HEK293 (cell line): ENCODE results near the gene GRID2.

Experiments
- CTCF ChIA-PET: fragments of 350-600 bp; formaldehyde crosslinking; extraction: SDS; loops from one replicate; lab custom pipeline; 2021; ENCODE audit warnings: antibody characterized with exemption; lab: Yijun Ruan, JAX
- POLR2A ChIA-PET: fragments of 300-600 bp; formaldehyde crosslinking; extraction: SDS; loops from one replicate; lab custom pipeline; 2020; ENCODE audit warnings: antibody characterized with exemption, inconsistent platforms; lab: Yijun Ruan, JAX
- H3K27ac ChIP-seq: fragments of 200-500 bp; sonication (Bioruptor generic); 2 replicates; pipeline ENCODE4 v1.5.1; 2014; ENCODE audit warnings: low read depth, low read length, control low read depth, inconsistent platforms; ENCODE audit errors: extremely low read depth
- H3K36me3 ChIP-seq, 2 experiments: fragments of 200-500 bp in 1 of 2; sonication (Bioruptor generic) in 1 of 2; 1 replicate in 1 of 2; 2 replicates in 1 of 2; pipeline ENCODE4 v1.5.1; 2014 to 2017; ENCODE audit warnings: inconsistent platforms in 2 of 2, low read length in 2 of 2; ENCODE audit not compliant: control insufficient read depth in 2 of 2, insufficient read depth in 1 of 2
- H3K4me1 ChIP-seq: fragments of 200-500 bp; sonication (Bioruptor generic); 2 replicates; pipeline ENCODE4 v1.5.1; 2014; ENCODE audit warnings: mild to moderate bottlenecking, low read length, inconsistent platforms; ENCODE audit not compliant: control insufficient read depth, insufficient read depth
- H3K4me3 ChIP-seq: 2 replicates; pipeline ENCODE4 v1.5.1; 2011; ENCODE audit warnings: low read depth, mild to moderate bottlenecking, control low read depth, low read length, moderate library complexity
- H3K9me3 ChIP-seq: fragments of 200-500 bp; sonication (Bioruptor generic); 2 replicates; pipeline ENCODE4 v1.5.1; 2014; ENCODE audit warnings: low read depth, low read length, inconsistent platforms; ENCODE audit not compliant: control insufficient read depth, insufficient read depth
- ELK4 ChIP-seq: IDR thresholded peaks from 2 replicates; pipeline ENCODE4 v1.6.1; 2011; ENCODE audit warnings: mild to moderate bottlenecking, low read depth, low read length, borderline replicate concordance
- KLF10 ChIP-seq: fragments of 450-650 bp; IDR thresholded peaks from 2 replicates; pipeline ENCODE4 v1.5.1; 2018; ENCODE audit warnings: missing biosample characterization, mild to moderate bottlenecking, missing genetic modification characterization
- KLF8 ChIP-seq: fragments of 450-650 bp; formaldehyde crosslinking; IDR thresholded peaks from 2 replicates; pipeline ENCODE4 v1.5.1; 2016; ENCODE audit warnings: missing biosample characterization, missing genetic modification characterization
- KLF9 ChIP-seq: fragments of 450-650 bp; formaldehyde crosslinking; IDR thresholded peaks from 2 replicates; pipeline ENCODE4 v1.5.1; 2016; ENCODE audit warnings: missing biosample characterization, missing genetic modification characterization, low read depth
- MZF1 ChIP-seq: fragments of 450-650 bp; formaldehyde crosslinking; IDR thresholded peaks from 2 replicates; pipeline ENCODE4 v1.5.1; 2017; ENCODE audit warnings: missing biosample characterization, missing genetic modification characterization, borderline replicate concordance
- SALL2 ChIP-seq: fragments of 450-650 bp; formaldehyde crosslinking; IDR thresholded peaks from 2 replicates; pipeline ENCODE4 v1.5.0; 2017; ENCODE audit warnings: missing biosample characterization, mild to moderate bottlenecking, missing genetic modification characterization, borderline replicate concordance
- SCRT2 ChIP-seq: fragments of 450-650 bp; formaldehyde crosslinking; IDR thresholded peaks from 2 replicates; pipeline ENCODE4 v1.5.1; 2016; ENCODE audit warnings: missing biosample characterization, missing genetic modification characterization
- YY2 ChIP-seq: fragments of 450-650 bp; formaldehyde crosslinking; IDR thresholded peaks from 2 replicates; pipeline ENCODE4 v1.5.1; 2016; ENCODE audit warnings: missing biosample characterization, missing genetic modification characterization
- ZBTB48 ChIP-seq: fragments of 450-650 bp; formaldehyde crosslinking; IDR thresholded peaks from 2 replicates; pipeline ENCODE4 v1.5.1; 2016; ENCODE audit warnings: missing biosample characterization, missing genetic modification characterization
- ZFP69B ChIP-seq: fragments of 450-650 bp; formaldehyde crosslinking; IDR thresholded peaks from 2 replicates; pipeline ENCODE4 v1.5.1; 2016; ENCODE audit warnings: missing biosample characterization, missing genetic modification characterization
- ZNF324 ChIP-seq: fragments of 450-650 bp; formaldehyde crosslinking; IDR thresholded peaks from 2 replicates; pipeline ENCODE4 v1.5.1; 2016; ENCODE audit warnings: missing biosample characterization, missing genetic modification characterization
- ZNF580 ChIP-seq: fragments of 450-650 bp; formaldehyde crosslinking; IDR thresholded peaks from 2 replicates; pipeline ENCODE4 v1.5.1; 2016; ENCODE audit warnings: missing biosample characterization, missing genetic modification characterization
- ZNF664 ChIP-seq: fragments of 450-650 bp; formaldehyde crosslinking; IDR thresholded peaks from 2 replicates; pipeline ENCODE4 v1.5.1; 2016; ENCODE audit warnings: missing biosample characterization, missing genetic modification characterization
- ZNF677 ChIP-seq: fragments of 450-650 bp; IDR thresholded peaks from 2 replicates; pipeline ENCODE4 v1.5.0; 2018; ENCODE audit warnings: missing biosample characterization, mild to moderate bottlenecking, missing genetic modification characterization, moderate library complexity
- ZNF701 ChIP-seq: fragments of 450-650 bp; formaldehyde crosslinking; IDR thresholded peaks from 2 replicates; pipeline ENCODE4 v1.5.1; 2016; ENCODE audit warnings: missing biosample characterization, missing genetic modification characterization
- ZNF791 ChIP-seq: fragments of 450-650 bp; formaldehyde crosslinking; IDR thresholded peaks from 2 replicates; pipeline ENCODE4 v1.5.1; 2016; ENCODE audit warnings: missing biosample characterization, missing genetic modification characterization
- ZSCAN16 ChIP-seq: fragments of 450-650 bp; formaldehyde crosslinking; IDR thresholded peaks from 2 replicates; pipeline ENCODE4 v1.5.1; 2016; ENCODE audit warnings: missing biosample characterization, missing genetic modification characterization
- ZSCAN18 ChIP-seq: fragments of 450-650 bp; formaldehyde crosslinking; IDR thresholded peaks from 2 replicates; pipeline ENCODE4 v1.5.1; 2016; ENCODE audit warnings: missing biosample characterization, missing genetic modification characterization
- TF ChIP-seq, protein P1 (sequence below): fragments of 450-650 bp; formaldehyde crosslinking; IDR thresholded peaks from 2 replicates; pipeline ENCODE4 v1.5.1; 2016; ENCODE audit warnings: missing biosample characterization, missing genetic modification characterization
- TF ChIP-seq, protein P2 (sequence below): sonication (generic); formaldehyde crosslinking; IDR thresholded peaks from 2 replicates; pipeline ENCODE4 v1.8.1; 2022; ENCODE audit warnings: mild to moderate bottlenecking, moderate library complexity, missing genetic modification reagents

Gene GRID2

GRCh38 chr4:92658318-92658717 lies 354.6 kb downstream of the GRID2 start:
- TF ChIP-seq YY2 (tag by site-specific recombination) = no peak
- TF ChIP-seq, protein P1, sequence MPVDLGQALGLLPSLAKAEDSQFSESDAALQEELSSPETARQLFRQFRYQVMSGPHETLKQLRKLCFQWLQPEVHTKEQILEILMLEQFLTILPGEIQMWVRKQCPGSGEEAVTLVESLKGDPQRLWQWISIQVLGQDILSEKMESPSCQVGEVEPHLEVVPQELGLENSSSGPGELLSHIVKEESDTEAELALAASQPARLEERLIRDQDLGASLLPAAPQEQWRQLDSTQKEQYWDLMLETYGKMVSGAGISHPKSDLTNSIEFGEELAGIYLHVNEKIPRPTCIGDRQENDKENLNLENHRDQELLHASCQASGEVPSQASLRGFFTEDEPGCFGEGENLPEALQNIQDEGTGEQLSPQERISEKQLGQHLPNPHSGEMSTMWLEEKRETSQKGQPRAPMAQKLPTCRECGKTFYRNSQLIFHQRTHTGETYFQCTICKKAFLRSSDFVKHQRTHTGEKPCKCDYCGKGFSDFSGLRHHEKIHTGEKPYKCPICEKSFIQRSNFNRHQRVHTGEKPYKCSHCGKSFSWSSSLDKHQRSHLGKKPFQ = no peak
- no peak for TF ChIP-seq ZNF324
- TF ChIP-seq, protein P2, sequence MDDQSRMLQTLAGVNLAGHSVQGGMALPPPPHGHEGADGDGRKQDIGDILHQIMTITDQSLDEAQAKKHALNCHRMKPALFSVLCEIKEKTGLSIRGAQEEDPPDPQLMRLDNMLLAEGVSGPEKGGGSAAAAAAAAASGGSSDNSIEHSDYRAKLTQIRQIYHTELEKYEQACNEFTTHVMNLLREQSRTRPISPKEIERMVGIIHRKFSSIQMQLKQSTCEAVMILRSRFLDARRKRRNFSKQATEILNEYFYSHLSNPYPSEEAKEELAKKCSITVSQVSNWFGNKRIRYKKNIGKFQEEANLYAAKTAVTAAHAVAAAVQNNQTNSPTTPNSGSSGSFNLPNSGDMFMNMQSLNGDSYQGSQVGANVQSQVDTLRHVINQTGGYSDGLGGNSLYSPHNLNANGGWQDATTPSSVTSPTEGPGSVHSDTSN = no peak
- no peak for TF ChIP-seq KLF8 (tag by site-specific recombination)
- no peak for TF ChIP-seq ZNF791 (tag by site-specific recombination)
- TF ChIP-seq ZBTB48 (tag by site-specific recombination) = no peak
- TF ChIP-seq ZSCAN16 (tag by site-specific recombination) = no peak
- no peak for TF ChIP-seq ZNF701 (tag by site-specific recombination)
- TF ChIP-seq MZF1 (tag by site-specific recombination) = no peak
- TF ChIP-seq ZFP69B (tag by site-specific recombination) = no peak
- no peak for TF ChIP-seq ZNF664 (tag by site-specific recombination)
- TF ChIP-seq ZSCAN18 (tag by site-specific recombination) = no peak
- no peak for TF ChIP-seq ELK4
- TF ChIP-seq ZNF677 (tag by site-specific recombination) = no peak
- TF ChIP-seq KLF9 (tag by site-specific recombination) = no peak
- TF ChIP-seq KLF10 = no peak
- no peak for TF ChIP-seq SALL2 (tag by site-specific recombination)
- TF ChIP-seq SCRT2 (tag by site-specific recombination) = no peak
- TF ChIP-seq, all 188 proteins: peak for 0
- Histone ChIP-seq H3K36me3 (no peaks in the 10 kb centered on the region), H3K9me3 (no peaks in the 10 kb centered on the region), H3K27ac (no peak overlapping the region), H3K4me3 (no peak overlapping the region), H3K4me1 (no peaks in the 10 kb centered on the region)
- ChIA-PET CTCF (interaction anchor here (0.6 kb wide), 1 partner anchor 1273 kb away, joined by 4 read pairs; no protein-coding TSS in a partner anchor), POLR2A (no interaction called here)

- no peaks in the 10 kb centered on the region for H3K9me3 ChIP-seq
- no peaks in the 10 kb centered on the region for H3K36me3 ChIP-seq
- no peak overlapping the region for H3K4me3 ChIP-seq
- CTCF ChIA-PET = no interaction called here
- POLR2A ChIA-PET = no interaction called here
- no peak overlapping the region for H3K27ac ChIP-seq
- H3K4me1 ChIP-seq = no peaks in the 10 kb centered on the region
- no peak for TF ChIP-seq ZNF580 (tag by site-specific recombination)
These were observed 374.0 kb downstream of the GRID2 start for GRCh38 chr4:92677805-92678204.
